Measurements from ENCODE around the gene IRF7. TPM values are rescaled to one million over a fixed set of nuclear protein-coding genes. Genes with fewer than 3 reads are reported as not detected.

IRF7 gene
- total and polyA plus RNA-seq, 2 of the 4 experiments (the other 2 are of a cell fraction) = 1.6 to 4.5 TPM

- H4K5ac ChIP-seq (ENCODE audit: low read depth, low read length) = no peak overlapping the region
- no peak overlapping the region for H2AK9ac ChIP-seq (replicated peaks; ENCODE audit: low read depth, low read length, poor library complexity)
- H2AK5ac ChIP-seq (ENCODE audit: low read depth, low read length) = no peak overlapping the region
- H3K9me3 ChIP-seq (ENCODE audit: control insufficient read depth, insufficient read depth, low read length) = no peaks in the 10 kb centered on the region
- no peak overlapping the region for H3K4me3 ChIP-seq (ENCODE audit: insufficient read depth, low read depth, low read length)
- dilution Hi-C loops (cut with HindIII; ENCODE audit: low sequenced_read_pairs, unreplicated experiment) = no loop called here
- ATAC-seq (ENCODE audit: low read depth) (no peak), DNase-seq (no peak)
- H3K36me3 ChIP-seq (ENCODE audit: control insufficient read depth, insufficient read depth, low read length) = peaks cover 55% of the 10 kb centered on the region
- peaks cover 30 to 70% of the 10 kb centered on the region in 2 experiments for H3K79me1 ChIP-seq (ENCODE audit: low read depth in 1 of 2, low read length in 2 of 2)
- no peak overlapping the region for H4K8ac ChIP-seq (ENCODE audit: low read depth in 2 of 2, low read length in 2 of 2)
- no peak overlapping the region for H3K4me2 ChIP-seq (ENCODE audit: low read depth, low read length)
- H3K9ac ChIP-seq (ENCODE audit: low read depth, low read length) = no peak overlapping the region
- peak overlapping the region; percentile 32 for H2AFZ ChIP-seq (replicated peaks; ENCODE audit: low read length, poor library complexity)
- H4K20me1 ChIP-seq (ENCODE audit: insufficient read depth, low read length) = peaks cover 77% of the 10 kb centered on the region
- in situ Hi-C loops (cut with MboI; ENCODE audit: low sequenced_read_pairs) = no loop called here
- H3K27me3 ChIP-seq (ENCODE audit: control insufficient read depth, insufficient read depth, low read length) = no peaks in the 10 kb centered on the region
- POLR2A ChIA-PET (ENCODE audit: unreplicated experiment) = no interaction called here
- H2BK15ac ChIP-seq (ENCODE audit: low read depth, low read length) = no peak overlapping the region
- H3K56ac ChIP-seq (ENCODE audit: extremely low read depth, insufficient read depth, low read length) = no peak overlapping the region
- H2BK20ac ChIP-seq (ENCODE audit: low read depth, low read length) = no peak overlapping the region
- CTCF ChIA-PET = no interaction called here
- no peak overlapping the region for H2BK120ac ChIP-seq (ENCODE audit: low read depth, low read length)
- H3K23ac ChIP-seq (ENCODE audit: low read depth, low read length) = no peak overlapping the region
- no peak overlapping the region for H3K27ac ChIP-seq (ENCODE audit: insufficient read depth, low read length)
- H3K18ac ChIP-seq (ENCODE audit: low read depth, low read length) = no peak overlapping the region
- peaks cover 7% of the 10 kb centered on the region; the same call in 1 of the 2 replicates for H3K4me1 ChIP-seq (ENCODE audit: control insufficient read depth, insufficient read depth, low read length)
- BruUV-seq (replicated peaks) = no TSS peak
- H2BK5ac ChIP-seq (ENCODE audit: low read depth, low read length, poor library complexity, severe bottlenecking) = peak overlapping the region; percentile 2
- no peak overlapping the region for H3K4ac ChIP-seq (ENCODE audit: low read depth, low read length)
- H3K9me1 ChIP-seq (ENCODE audit: insufficient read depth, low read length) = peaks cover 12% of the 10 kb centered on the region; the same call in 1 of the 2 replicates
- no peak overlapping the region for H4K91ac ChIP-seq (ENCODE audit: insufficient read depth, low read depth, low read length)
- intact Hi-C loops (cut with micrococcal nuclease) = no loop called here
- no peak overlapping the region for H3K14ac ChIP-seq (replicated peaks; ENCODE audit: low read depth, low read length)
- WGBS, 2 experiments (ENCODE audit: extremely low coverage in 2 of 2, insufficient read length in 1 of 2) = 95% methylated on average over 16 of the region's 32 CpGs; no CpG with 5 or more reads in 1 of the 2 experiments
- TF ChIP-seq MXI1 (IDR thresholded peaks at IDR 0.05; ENCODE audit: borderline replicate concordance, low read depth, low read length) (no peak), ELK1 (IDR thresholded peaks at IDR 0.05; ENCODE audit: borderline replicate concordance, low read depth, low read length) (no peak), NFE2L2 (IDR thresholded peaks at IDR 0.05; ENCODE audit: low read depth, low read length) (no peak), RAD21 (IDR thresholded peaks at IDR 0.05; ENCODE audit: low read length) (no peak), CHD1 (IDR thresholded peaks at IDR 0.05; ENCODE audit: low read depth, low read length) (no peak), RFX5 (IDR thresholded peaks at IDR 0.05; ENCODE audit: low read depth, low read length) (no peak), SMC3 (IDR thresholded peaks at IDR 0.05; ENCODE audit: low read depth, low read length) (no peak), MAZ (IDR thresholded peaks at IDR 0.05; ENCODE audit: borderline replicate concordance, low read depth, low read length) (no peak), CEBPB (IDR thresholded peaks at IDR 0.05; ENCODE audit: low read depth, low read length) (no peak), CTCF (conservative IDR thresholded peaks at IDR 0.05; ENCODE audit: low read depth, low read length) (no peak), BHLHE40 (IDR thresholded peaks at IDR 0.05; ENCODE audit: low read depth, low read length) (no peak), MAFK (IDR thresholded peaks at IDR 0.05; ENCODE audit: low read depth, low read length) (no peak), POLR2A (IDR thresholded peaks at IDR 0.05; ENCODE audit: low read depth, low read length) (no peak)
- TF ChIP-seq, protein P1, sequence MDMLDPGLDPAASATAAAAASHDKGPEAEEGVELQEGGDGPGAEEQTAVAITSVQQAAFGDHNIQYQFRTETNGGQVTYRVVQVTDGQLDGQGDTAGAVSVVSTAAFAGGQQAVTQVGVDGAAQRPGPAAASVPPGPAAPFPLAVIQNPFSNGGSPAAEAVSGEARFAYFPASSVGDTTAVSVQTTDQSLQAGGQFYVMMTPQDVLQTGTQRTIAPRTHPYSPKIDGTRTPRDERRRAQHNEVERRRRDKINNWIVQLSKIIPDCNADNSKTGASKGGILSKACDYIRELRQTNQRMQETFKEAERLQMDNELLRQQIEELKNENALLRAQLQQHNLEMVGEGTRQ (IDR thresholded peaks at IDR 0.05; ENCODE audit: low read depth, low read length) = no peak
These were observed 29.1 kb downstream of the IRF7 start for GRCh38 chr11:586376-587316.
